WTC11 (cell line): ENCODE measurements around the gene HIVEP2. TPM values are rescaled to one million over a fixed set of nuclear protein-coding genes. Genes with fewer than 3 reads are reported as not detected.

Source experiments
- ATAC-seq: fragments of 200-7000 bp; cut with Tn5 transposase; 2 replicates; pipeline ENCODE4 v1.10.0; 2021; ENCODE audit warnings: mild to moderate bottlenecking, moderate library complexity
- CTCF ChIA-PET: fragments of 300-600 bp; sonication (Branson Sonifier 250); formaldehyde crosslinking; loops from one replicate; lab custom pipeline; 2021; ENCODE audit warnings: antibody characterized with exemption; lab: Charles Lee
- POLR2A ChIA-PET: fragments of 350-600 bp; sonication (Branson Sonifier 250); formaldehyde crosslinking; loops from one replicate; lab custom pipeline; 2021; ENCODE audit warnings: antibody characterized with exemption; lab: Charles Lee
- DNase-seq: peaks from one replicate; pipeline ENCODE4 v3.0.0; 2021; ENCODE audit warnings: low spot score
- H3K27ac Mint-ChIP-seq: 2 replicates; pipeline ENCODE4 v1.8.0; 2021; ENCODE audit warnings: mixed read lengths
- H3K27me3 Mint-ChIP-seq: 2 replicates; pipeline ENCODE4 v1.8.0; 2021; ENCODE audit warnings: low read depth, mild to moderate bottlenecking, moderate library complexity, mixed read lengths
- H3K36me3 Mint-ChIP-seq: 2 replicates; pipeline ENCODE4 v1.8.0; 2021; ENCODE audit warnings: mixed read lengths
- H3K4me1 Mint-ChIP-seq: 2 replicates; pipeline ENCODE4 v1.8.0; 2022; ENCODE audit warnings: mixed read lengths
- H3K4me3 Mint-ChIP-seq: 2 replicates; pipeline ENCODE4 v1.8.0; 2021; ENCODE audit warnings: mild to moderate bottlenecking, moderate library complexity, mixed read lengths
- H3K9me3 Mint-ChIP-seq: 2 replicates; pipeline ENCODE4 v1.8.0; 2021; ENCODE audit warnings: mixed read lengths
- GABPB1 ChIP-seq: sonication (generic); formaldehyde crosslinking; IDR thresholded peaks from 2 replicates; pipeline ENCODE4 v1.8.1; 2023; ENCODE audit warnings: mild to moderate bottlenecking, missing genetic modification reagents
- GRHL2 ChIP-seq: fragments of 250-450 bp; sonication (Bioruptor Pico); IDR thresholded peaks from 2 replicates; pipeline ENCODE4 v1.8.0; 2022; ENCODE audit warnings: mild to moderate bottlenecking, moderate library complexity; ENCODE audit not compliant: insufficient replicate concordance, severe bottlenecking
- IRF2 ChIP-seq: sonication (generic); formaldehyde crosslinking; IDR thresholded peaks from 2 replicates; pipeline ENCODE4 v1.8.0; 2022; ENCODE audit warnings: low read depth, missing genetic modification reagents, borderline replicate concordance
- RELA ChIP-seq: sonication (generic); formaldehyde crosslinking; IDR thresholded peaks from 2 replicates; pipeline ENCODE4 v1.8.1; 2022; ENCODE audit warnings: missing genetic modification reagents, mild to moderate bottlenecking, borderline replicate concordance
- SMAD4 ChIP-seq: sonication (generic); formaldehyde crosslinking; IDR thresholded peaks from 2 replicates; pipeline ENCODE4 v1.8.0; 2022; ENCODE audit warnings: mild to moderate bottlenecking, missing genetic modification reagents
- TEAD1 ChIP-seq: sonication (generic); formaldehyde crosslinking; IDR thresholded peaks from 2 replicates; pipeline ENCODE4 v1.8.0; 2022; ENCODE audit warnings: mild to moderate bottlenecking, missing genetic modification reagents
- ZBTB21 ChIP-seq: sonication (generic); formaldehyde crosslinking; IDR thresholded peaks from 2 replicates; pipeline ENCODE4 v1.8.1; 2023; ENCODE audit warnings: mild to moderate bottlenecking, missing genetic modification reagents, borderline replicate concordance
- ZNF232 ChIP-seq: sonication (generic); formaldehyde crosslinking; IDR thresholded peaks from 2 replicates; pipeline ENCODE4 v1.8.0; 2022; ENCODE audit warnings: mild to moderate bottlenecking, missing genetic modification reagents
- ZNF317 ChIP-seq: sonication (generic); formaldehyde crosslinking; IDR thresholded peaks from 2 replicates; pipeline ENCODE4 v1.8.1; 2023; ENCODE audit warnings: low read depth, mild to moderate bottlenecking, moderate library complexity, missing genetic modification reagents, borderline replicate concordance
- ZNF396 ChIP-seq: fragments of 250-450 bp; sonication (Bioruptor Pico); IDR thresholded peaks from 2 replicates; pipeline ENCODE4 v1.8.0; 2021; ENCODE audit warnings: mild to moderate bottlenecking, moderate library complexity, borderline replicate concordance
- ZNF416 ChIP-seq: fragments of 250-450 bp; sonication (Bioruptor Pico); IDR thresholded peaks from 2 replicates; pipeline ENCODE4 v1.9.0; 2021; ENCODE audit warnings: mild to moderate bottlenecking, inconsistent platforms
- ZNF671 ChIP-seq: fragments of 250-450 bp; sonication (Bioruptor Pico); IDR thresholded peaks from 2 replicates; pipeline ENCODE4 v1.8.0; 2021; ENCODE audit warnings: mild to moderate bottlenecking
- total RNA-seq: library from RNA; stranded (reverse); gene quantifications from 3 replicates; pipeline ENCODE4 v1.2.3, GENCODE V29; 2021
- TF ChIP-seq, protein P1 (sequence below): sonication (generic); formaldehyde crosslinking; IDR thresholded peaks from 2 replicates; pipeline ENCODE4 v1.8.1; 2022; ENCODE audit warnings: missing genetic modification reagents, borderline replicate concordance
- TF ChIP-seq, protein P2 (sequence below): sonication (generic); formaldehyde crosslinking; IDR thresholded peaks from 2 replicates; pipeline ENCODE4 v1.8.0; 2023; ENCODE audit warnings: missing genetic modification reagents, mild to moderate bottlenecking, borderline replicate concordance
- TF ChIP-seq, protein P3 (sequence below): sonication (generic); formaldehyde crosslinking; conservative IDR thresholded peaks from 2 replicates; pipeline ENCODE4 v1.8.1; 2023; ENCODE audit warnings: mild to moderate bottlenecking, low read depth, missing genetic modification reagents, moderate library complexity
- TF ChIP-seq, protein P4 (sequence below): sonication (generic); formaldehyde crosslinking; IDR thresholded peaks from 2 replicates; pipeline ENCODE4 v1.8.0; 2022; ENCODE audit warnings: mild to moderate bottlenecking, missing genetic modification reagents
- TF ChIP-seq, protein P5 (sequence below): sonication (generic); formaldehyde crosslinking; IDR thresholded peaks from 2 replicates; pipeline ENCODE4 v1.8.0; 2022; ENCODE audit warnings: mild to moderate bottlenecking, missing genetic modification reagents
- TF ChIP-seq, protein P6 (sequence below): sonication (generic); formaldehyde crosslinking; IDR thresholded peaks from 2 replicates; pipeline ENCODE4 v1.8.1; 2022; ENCODE audit warnings: mild to moderate bottlenecking, missing genetic modification reagents, moderate library complexity, borderline replicate concordance

HIVEP2 gene
- total RNA-seq, 1 experiment from 2014 or later, result 11.5 TPM

DNA sequence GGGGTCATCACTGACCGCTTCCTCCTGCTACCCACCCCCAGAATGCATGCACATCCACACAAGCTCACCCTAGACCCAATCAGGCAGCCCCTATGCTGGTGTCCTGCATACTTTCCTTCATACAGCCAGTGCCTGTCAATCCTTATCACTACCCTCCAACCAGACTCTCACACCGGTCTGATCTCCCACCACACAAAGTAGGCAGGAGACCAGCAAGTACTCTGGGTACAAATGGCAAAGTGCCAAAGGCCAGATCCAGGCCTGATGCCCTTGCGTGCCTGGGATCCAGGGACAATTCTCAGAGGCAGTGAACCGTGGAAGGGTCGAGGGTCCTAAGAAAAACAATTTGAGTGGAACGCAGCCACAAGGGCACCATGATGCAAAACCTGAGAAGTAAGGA, 114.2 kb downstream of the HIVEP2 start:
- Mint-ChIP-seq H3K27ac (no peak overlapping the region), H3K4me1 (no peaks in the 10 kb centered on the region), H3K36me3 (no peaks in the 10 kb centered on the region), H3K9me3 (no peaks in the 10 kb centered on the region), H3K27me3 (no peaks in the 10 kb centered on the region), H3K4me3 (no peak overlapping the region)
- CTCF ChIA-PET, result interaction anchor here (1.4 kb wide), 1 partner anchor 356 kb away, joined by 3 read pairs; no protein-coding TSS in a partner anchor
- POLR2A ChIA-PET, result no interaction called here
- no peak for ATAC-seq
- DNase-seq, result no peak
- TF ChIP-seq, protein P1, sequence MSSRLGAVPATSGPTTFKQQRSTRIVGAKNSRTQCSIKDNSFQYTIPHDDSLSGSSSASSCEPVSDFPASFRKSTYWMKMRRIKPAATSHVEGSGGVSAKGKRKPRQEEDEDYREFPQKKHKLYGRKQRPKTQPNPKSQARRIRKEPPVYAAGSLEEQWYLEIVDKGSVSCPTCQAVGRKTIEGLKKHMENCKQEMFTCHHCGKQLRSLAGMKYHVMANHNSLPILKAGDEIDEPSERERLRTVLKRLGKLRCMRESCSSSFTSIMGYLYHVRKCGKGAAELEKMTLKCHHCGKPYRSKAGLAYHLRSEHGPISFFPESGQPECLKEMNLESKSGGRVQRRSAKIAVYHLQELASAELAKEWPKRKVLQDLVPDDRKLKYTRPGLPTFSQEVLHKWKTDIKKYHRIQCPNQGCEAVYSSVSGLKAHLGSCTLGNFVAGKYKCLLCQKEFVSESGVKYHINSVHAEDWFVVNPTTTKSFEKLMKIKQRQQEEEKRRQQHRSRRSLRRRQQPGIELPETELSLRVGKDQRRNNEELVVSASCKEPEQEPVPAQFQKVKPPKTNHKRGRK, result no peak
- TF ChIP-seq RELA (no peak), IRF2 (CRISPR knock-in tag) (no peak)

DNA sequence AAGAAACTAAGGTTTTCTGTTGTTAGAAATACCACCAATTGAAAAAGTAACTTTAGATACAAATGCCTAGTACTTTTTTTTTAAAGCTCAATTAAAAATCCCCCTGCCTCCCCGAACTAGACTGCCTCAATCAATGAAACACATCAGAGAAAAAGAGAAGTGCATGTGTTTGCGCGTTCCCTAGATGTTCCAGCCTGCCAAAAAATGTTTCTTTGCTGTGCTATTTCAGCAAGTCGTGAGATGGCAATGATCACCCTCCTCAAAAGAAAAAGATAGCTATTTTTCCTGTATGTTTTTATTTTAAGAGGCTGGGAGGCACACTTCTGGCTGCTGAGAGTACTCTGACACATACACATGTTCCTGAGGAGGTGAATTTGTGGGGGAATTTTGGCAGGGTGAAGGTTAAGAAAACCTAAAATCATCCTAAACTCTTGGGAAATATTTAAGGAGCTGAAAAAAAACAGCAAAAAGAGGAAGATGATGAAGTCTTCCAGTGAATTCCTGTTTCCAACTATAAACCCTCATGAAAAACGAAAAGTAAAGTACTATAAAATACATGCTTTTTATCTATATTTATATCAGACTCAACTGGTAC, 114.8 kb downstream of the HIVEP2 start:
- Mint-ChIP-seq H3K4me1 (no peaks in the 10 kb centered on the region), H3K27me3 (no peaks in the 10 kb centered on the region), H3K27ac (no peak overlapping the region), H3K9me3 (no peaks in the 10 kb centered on the region), H3K36me3 (no peaks in the 10 kb centered on the region), H3K4me3 (no peak overlapping the region)
- TF ChIP-seq GABPB1 (no peak), SMAD4 (CRISPR knock-in tag) (no peak), ZNF416 (CRISPR knock-in tag) (no peak), ZNF232 (CRISPR knock-in tag) (no peak), ZNF396 (CRISPR knock-in tag) (no peak), GRHL2 (no peak), ZNF671 (CRISPR knock-in tag) (no peak), ZNF317 (CRISPR knock-in tag) (no peak), TEAD1 (no peak), ZBTB21 (CRISPR knock-in tag) (no peak)
- TF ChIP-seq, protein P2, sequence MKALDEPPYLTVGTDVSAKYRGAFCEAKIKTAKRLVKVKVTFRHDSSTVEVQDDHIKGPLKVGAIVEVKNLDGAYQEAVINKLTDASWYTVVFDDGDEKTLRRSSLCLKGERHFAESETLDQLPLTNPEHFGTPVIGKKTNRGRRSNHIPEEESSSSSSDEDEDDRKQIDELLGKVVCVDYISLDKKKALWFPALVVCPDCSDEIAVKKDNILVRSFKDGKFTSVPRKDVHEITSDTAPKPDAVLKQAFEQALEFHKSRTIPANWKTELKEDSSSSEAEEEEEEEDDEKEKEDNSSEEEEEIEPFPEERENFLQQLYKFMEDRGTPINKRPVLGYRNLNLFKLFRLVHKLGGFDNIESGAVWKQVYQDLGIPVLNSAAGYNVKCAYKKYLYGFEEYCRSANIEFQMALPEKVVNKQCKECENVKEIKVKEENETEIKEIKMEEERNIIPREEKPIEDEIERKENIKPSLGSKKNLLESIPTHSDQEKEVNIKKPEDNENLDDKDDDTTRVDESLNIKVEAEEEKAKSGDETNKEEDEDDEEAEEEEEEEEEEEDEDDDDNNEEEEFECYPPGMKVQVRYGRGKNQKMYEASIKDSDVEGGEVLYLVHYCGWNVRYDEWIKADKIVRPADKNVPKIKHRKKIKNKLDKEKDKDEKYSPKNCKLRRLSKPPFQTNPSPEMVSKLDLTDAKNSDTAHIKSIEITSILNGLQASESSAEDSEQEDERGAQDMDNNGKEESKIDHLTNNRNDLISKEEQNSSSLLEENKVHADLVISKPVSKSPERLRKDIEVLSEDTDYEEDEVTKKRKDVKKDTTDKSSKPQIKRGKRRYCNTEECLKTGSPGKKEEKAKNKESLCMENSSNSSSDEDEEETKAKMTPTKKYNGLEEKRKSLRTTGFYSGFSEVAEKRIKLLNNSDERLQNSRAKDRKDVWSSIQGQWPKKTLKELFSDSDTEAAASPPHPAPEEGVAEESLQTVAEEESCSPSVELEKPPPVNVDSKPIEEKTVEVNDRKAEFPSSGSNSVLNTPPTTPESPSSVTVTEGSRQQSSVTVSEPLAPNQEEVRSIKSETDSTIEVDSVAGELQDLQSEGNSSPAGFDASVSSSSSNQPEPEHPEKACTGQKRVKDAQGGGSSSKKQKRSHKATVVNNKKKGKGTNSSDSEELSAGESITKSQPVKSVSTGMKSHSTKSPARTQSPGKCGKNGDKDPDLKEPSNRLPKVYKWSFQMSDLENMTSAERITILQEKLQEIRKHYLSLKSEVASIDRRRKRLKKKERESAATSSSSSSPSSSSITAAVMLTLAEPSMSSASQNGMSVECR (CRISPR knock-in tag), result no peak
- TF ChIP-seq, protein P3, sequence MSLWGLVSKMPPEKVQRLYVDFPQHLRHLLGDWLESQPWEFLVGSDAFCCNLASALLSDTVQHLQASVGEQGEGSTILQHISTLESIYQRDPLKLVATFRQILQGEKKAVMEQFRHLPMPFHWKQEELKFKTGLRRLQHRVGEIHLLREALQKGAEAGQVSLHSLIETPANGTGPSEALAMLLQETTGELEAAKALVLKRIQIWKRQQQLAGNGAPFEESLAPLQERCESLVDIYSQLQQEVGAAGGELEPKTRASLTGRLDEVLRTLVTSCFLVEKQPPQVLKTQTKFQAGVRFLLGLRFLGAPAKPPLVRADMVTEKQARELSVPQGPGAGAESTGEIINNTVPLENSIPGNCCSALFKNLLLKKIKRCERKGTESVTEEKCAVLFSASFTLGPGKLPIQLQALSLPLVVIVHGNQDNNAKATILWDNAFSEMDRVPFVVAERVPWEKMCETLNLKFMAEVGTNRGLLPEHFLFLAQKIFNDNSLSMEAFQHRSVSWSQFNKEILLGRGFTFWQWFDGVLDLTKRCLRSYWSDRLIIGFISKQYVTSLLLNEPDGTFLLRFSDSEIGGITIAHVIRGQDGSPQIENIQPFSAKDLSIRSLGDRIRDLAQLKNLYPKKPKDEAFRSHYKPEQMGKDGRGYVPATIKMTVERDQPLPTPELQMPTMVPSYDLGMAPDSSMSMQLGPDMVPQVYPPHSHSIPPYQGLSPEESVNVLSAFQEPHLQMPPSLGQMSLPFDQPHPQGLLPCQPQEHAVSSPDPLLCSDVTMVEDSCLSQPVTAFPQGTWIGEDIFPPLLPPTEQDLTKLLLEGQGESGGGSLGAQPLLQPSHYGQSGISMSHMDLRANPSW (CRISPR knock-in tag), result no peak
- TF ChIP-seq, protein P4, sequence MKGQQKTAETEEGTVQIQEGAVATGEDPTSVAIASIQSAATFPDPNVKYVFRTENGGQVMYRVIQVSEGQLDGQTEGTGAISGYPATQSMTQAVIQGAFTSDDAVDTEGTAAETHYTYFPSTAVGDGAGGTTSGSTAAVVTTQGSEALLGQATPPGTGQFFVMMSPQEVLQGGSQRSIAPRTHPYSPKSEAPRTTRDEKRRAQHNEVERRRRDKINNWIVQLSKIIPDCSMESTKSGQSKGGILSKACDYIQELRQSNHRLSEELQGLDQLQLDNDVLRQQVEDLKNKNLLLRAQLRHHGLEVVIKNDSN (CRISPR knock-in tag), result no peak
- TF ChIP-seq, protein P5, sequence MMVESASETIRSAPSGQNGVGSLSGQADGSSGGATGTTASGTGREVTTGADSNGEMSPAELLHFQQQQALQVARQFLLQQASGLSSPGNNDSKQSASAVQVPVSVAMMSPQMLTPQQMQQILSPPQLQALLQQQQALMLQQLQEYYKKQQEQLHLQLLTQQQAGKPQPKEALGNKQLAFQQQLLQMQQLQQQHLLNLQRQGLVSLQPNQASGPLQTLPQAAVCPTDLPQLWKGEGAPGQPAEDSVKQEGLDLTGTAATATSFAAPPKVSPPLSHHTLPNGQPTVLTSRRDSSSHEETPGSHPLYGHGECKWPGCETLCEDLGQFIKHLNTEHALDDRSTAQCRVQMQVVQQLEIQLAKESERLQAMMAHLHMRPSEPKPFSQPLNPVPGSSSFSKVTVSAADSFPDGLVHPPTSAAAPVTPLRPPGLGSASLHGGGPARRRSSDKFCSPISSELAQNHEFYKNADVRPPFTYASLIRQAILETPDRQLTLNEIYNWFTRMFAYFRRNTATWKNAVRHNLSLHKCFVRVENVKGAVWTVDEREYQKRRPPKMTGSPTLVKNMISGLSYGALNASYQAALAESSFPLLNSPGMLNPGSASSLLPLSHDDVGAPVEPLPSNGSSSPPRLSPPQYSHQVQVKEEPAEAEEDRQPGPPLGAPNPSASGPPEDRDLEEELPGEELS, result no peak
- TF ChIP-seq, protein P6, sequence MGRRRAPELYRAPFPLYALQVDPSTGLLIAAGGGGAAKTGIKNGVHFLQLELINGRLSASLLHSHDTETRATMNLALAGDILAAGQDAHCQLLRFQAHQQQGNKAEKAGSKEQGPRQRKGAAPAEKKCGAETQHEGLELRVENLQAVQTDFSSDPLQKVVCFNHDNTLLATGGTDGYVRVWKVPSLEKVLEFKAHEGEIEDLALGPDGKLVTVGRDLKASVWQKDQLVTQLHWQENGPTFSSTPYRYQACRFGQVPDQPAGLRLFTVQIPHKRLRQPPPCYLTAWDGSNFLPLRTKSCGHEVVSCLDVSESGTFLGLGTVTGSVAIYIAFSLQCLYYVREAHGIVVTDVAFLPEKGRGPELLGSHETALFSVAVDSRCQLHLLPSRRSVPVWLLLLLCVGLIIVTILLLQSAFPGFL, result no peak
- DNase-seq (no peak), ATAC-seq (no peak)
- ChIA-PET POLR2A (no interaction called here), CTCF (interaction anchor here (1.4 kb wide), 1 partner anchor 356 kb away, joined by 3 read pairs; no protein-coding TSS in a partner anchor)
